Measurements from ENCODE around the gene NSMF.
"Not testable (repeated sequence)": the region's sequence is repeated elsewhere in the genome, so short reads cannot be mapped to it uniquely, and the experiment has no call there.

The NSMF gene

GRCh38 chr9:137459601-137460362, 648 bp upstream of the NSMF start:
- DNase-seq (ENCODE audit: low read depth in 2 of 2) = no peak

GRCh38 chr9:137458194-137459151, 661 bp downstream of the NSMF start:
- no peak for DNase-seq (ENCODE audit: low read depth in 2 of 2)

- DNase-seq (ENCODE audit: low read depth in 2 of 2) = no peak
Measured at GRCh38 chr9:137457406-137458193, 1.5 kb downstream of the NSMF start.

GRCh38 chr9:137456864-137457405, 2.2 kb downstream of the NSMF start:
- no peak for DNase-seq (ENCODE audit: low read depth in 2 of 2)

- no peak for DNase-seq (ENCODE audit: low read depth in 2 of 2)
Measured at GRCh38 chr9:137456061-137456863, 2.9 kb downstream of the NSMF start.

- DNase-seq (ENCODE audit: low read depth in 2 of 2) = no peak
Measured at GRCh38 chr9:137455359-137455991, 3.7 kb downstream of the NSMF start.

GRCh38 chr9:137454597-137455358, 4.4 kb downstream of the NSMF start:
- DNase-seq (ENCODE audit: low read depth in 2 of 2) = no peak

- peak in 1 of 2 donors; percentile 47 for DNase-seq (ENCODE audit: low read depth in 2 of 2)
Measured at GRCh38 chr9:137454145-137454596, 5.0 kb downstream of the NSMF start.

- peak; percentile 56 to 60 for DNase-seq (ENCODE audit: low read depth in 2 of 2)
Measured at GRCh38 chr9:137453643-137454081, 5.5 kb downstream of the NSMF start.

- no peak for DNase-seq (ENCODE audit: low read depth in 2 of 2)
Measured at GRCh38 chr9:137452761-137453642, 6.1 kb downstream of the NSMF start.

- no peak for DNase-seq (ENCODE audit: low read depth in 2 of 2)
Measured at GRCh38 chr9:137452006-137452760, 7.0 kb downstream of the NSMF start.

- DNase-seq (ENCODE audit: low read depth in 2 of 2) = not testable (repeated sequence)
Measured at GRCh38 chr9:137451264-137452005, 7.7 kb downstream of the NSMF start.

- not testable (repeated sequence) for DNase-seq (ENCODE audit: low read depth in 2 of 2)
Measured at GRCh38 chr9:137450539-137451222, 8.5 kb downstream of the NSMF start.

- no peak for DNase-seq (ENCODE audit: low read depth in 2 of 2)
Measured at GRCh38 chr9:137449931-137450538, 9.1 kb downstream of the NSMF start.

- no peak for DNase-seq (ENCODE audit: low read depth in 2 of 2)
Measured at GRCh38 chr9:137449081-137449844, 9.9 kb downstream of the NSMF start.

Data from stimulated activated CD4-positive, alpha-beta T cell treated with anti-CD3 and anti-CD28 coated beads, Interleukin-15, amount 100 ng/mL, for 48 hours (primary cell).